Activated naive CD4-positive, alpha-beta T cell treated with anti-CD3 and anti-CD28 coated beads for 36 hours (primary cell): ENCODE measurements around the gene BLM. TPM values are rescaled to one million over a fixed set of nuclear protein-coding genes. Genes with fewer than 3 reads are reported as not detected.

Experiments
- CTCF ChIA-PET: fragments of 350-600 bp; sonication (Branson Sonifier 250); formaldehyde crosslinking; loops from one replicate; lab custom pipeline; 2021; ENCODE audit warnings: antibody characterized with exemption; lab: Charles Lee
- DNase-seq: peaks from one replicate; pipeline ENCODE4 v3.0.0-alpha.2; 2020
- H3K27ac Mint-ChIP-seq: one replicate; pipeline ENCODE4 v1.8.0; 2021; ENCODE audit warnings: mild to moderate bottlenecking, mixed read lengths
- H3K27me3 Mint-ChIP-seq: one replicate; pipeline ENCODE4 v1.8.0; 2021; ENCODE audit warnings: low read depth, mixed read lengths
- H3K36me3 Mint-ChIP-seq: one replicate; pipeline ENCODE4 v1.8.0; 2021; ENCODE audit warnings: low read depth, mixed read lengths
- H3K4me1 Mint-ChIP-seq: one replicate; pipeline ENCODE4 v1.8.0; 2021; ENCODE audit warnings: low read depth, mixed read lengths
- H3K4me3 Mint-ChIP-seq: one replicate; pipeline ENCODE4 v1.8.0; 2021; ENCODE audit warnings: mild to moderate bottlenecking, moderate library complexity, mixed read lengths
- H3K9me3 Mint-ChIP-seq: one replicate; pipeline ENCODE4 v1.8.0; 2021; ENCODE audit warnings: mixed read lengths
- intact Hi-C: fragments of 100-400 bp; cut with micrococcal nuclease; formaldehyde crosslinking; loops from one replicate; pipeline ENCODE4 v1.15.1; 2023
- total RNA-seq, 2 experiments: library from RNA; stranded (reverse); gene quantifications; one replicate each; pipeline ENCODE4 v1.2.3, GENCODE V29; 2021

Gene BLM
- total RNA-seq, 2 experiments from 2014 or later = 62.9 to 70.4 TPM

DNA sequence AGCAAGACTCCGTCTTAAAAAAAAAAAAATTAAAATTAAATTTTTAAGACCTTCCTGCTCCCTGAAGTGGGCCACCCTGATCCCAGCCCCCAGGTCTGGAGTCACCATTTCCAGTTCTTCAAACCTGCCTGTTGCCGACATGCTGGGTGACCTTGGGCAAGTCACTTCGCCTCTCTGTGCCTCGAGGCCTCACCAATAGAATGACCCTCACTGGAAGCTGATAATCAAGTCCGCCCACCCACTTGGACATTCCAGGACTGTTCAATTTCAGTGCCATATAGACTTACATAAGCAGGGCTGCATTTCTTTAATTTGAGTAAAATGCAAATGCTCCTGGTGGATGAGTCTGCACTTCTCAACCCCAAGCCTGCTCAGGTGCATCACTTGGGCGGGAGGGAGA lies 112.0 kb downstream of the BLM start:
- H3K36me3 Mint-ChIP-seq = peaks cover 22% of the 10 kb centered on the region
- no peaks in the 10 kb centered on the region for H3K9me3 Mint-ChIP-seq
- H3K27ac Mint-ChIP-seq = peak overlapping the region; percentile 100
- DNase-seq = no peak
- intact Hi-C loops = no loop called here
- H3K4me3 Mint-ChIP-seq = peak overlapping the region; percentile 62
- CTCF ChIA-PET = interaction anchor here (1.0 to 1.4 kb wide), 2 partner anchors 11 to 41 kb away, joined by 4 to 5 read pairs; no protein-coding TSS in a partner anchor
- no peaks in the 10 kb centered on the region for H3K27me3 Mint-ChIP-seq
- H3K4me1 Mint-ChIP-seq = peaks cover 46% of the 10 kb centered on the region

DNA sequence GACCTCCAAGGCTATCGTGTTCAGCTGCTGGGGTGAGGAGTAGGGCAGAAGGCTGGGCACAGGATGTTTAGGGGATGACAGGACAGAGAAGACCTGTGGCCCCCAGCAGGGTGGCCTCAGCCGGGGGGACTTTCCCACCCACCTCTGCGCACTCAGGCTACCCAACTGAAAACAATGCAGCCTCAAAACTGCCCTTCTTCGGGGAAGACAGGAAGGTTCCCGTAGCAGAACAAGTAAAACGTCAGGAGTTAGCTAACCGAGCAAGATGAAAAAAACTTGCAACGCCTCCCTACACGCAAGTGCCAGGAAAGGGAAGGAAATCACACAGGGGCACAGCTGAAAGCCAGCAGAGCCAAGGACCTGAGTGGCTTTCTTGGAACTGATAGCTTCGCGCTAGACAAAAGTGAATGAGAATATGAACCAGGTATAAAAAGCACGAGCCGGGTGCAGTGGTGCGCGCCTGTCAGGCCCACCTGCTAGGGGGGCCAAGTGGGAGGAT lies 112.8 kb downstream of the BLM start:
- intact Hi-C loops = loop anchor here (1.0 to 2.0 kb wide), 6 partner anchors 8 to 101 kb away; no protein-coding TSS in a partner anchor
- Mint-ChIP-seq H3K9me3 (no peaks in the 10 kb centered on the region), H3K4me1 (peaks cover 54% of the 10 kb centered on the region), H3K36me3 (peaks cover 22% of the 10 kb centered on the region), H3K4me3 (peak overlapping the region; percentile 62), H3K27ac (peak overlapping the region; percentile 100), H3K27me3 (no peaks in the 10 kb centered on the region)
- CTCF ChIA-PET = interaction anchor here (0.8 to 1.5 kb wide), 5 partner anchors 10 to 56 kb away, joined by 3 to 5 read pairs (median 4); no protein-coding TSS in a partner anchor
- peak; percentile 94 for DNase-seq

DNA sequence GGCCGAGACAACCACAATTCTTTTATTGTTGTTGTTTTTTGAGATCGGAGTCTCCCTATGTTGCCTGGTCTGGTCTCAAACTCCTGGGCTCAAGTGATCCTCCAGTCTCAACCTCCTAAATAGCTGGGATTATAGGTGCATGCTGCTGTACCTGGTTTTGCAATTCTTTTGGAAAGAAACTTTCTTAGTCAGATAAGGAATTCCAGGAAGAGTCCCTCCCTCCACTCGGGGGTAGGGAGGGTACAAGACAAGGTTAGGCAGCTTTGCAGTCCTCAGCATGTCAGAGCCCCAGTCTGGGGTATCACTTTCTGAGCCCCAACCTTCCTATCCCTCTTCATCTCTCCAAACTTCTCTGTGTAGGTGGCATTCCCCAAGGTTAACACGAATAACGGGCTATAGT lies 117.5 kb downstream of the BLM start:
- CTCF ChIA-PET = no interaction called here
- DNase-seq = no peak
- peaks cover 77% of the 10 kb centered on the region for H3K4me1 Mint-ChIP-seq
- H3K4me3 Mint-ChIP-seq = no peak overlapping the region
- H3K27me3 Mint-ChIP-seq = no peaks in the 10 kb centered on the region
- H3K36me3 Mint-ChIP-seq = peaks cover 20% of the 10 kb centered on the region
- no peaks in the 10 kb centered on the region for H3K9me3 Mint-ChIP-seq
- H3K27ac Mint-ChIP-seq = peak overlapping the region; percentile 97
- intact Hi-C loops = no loop called here

DNA sequence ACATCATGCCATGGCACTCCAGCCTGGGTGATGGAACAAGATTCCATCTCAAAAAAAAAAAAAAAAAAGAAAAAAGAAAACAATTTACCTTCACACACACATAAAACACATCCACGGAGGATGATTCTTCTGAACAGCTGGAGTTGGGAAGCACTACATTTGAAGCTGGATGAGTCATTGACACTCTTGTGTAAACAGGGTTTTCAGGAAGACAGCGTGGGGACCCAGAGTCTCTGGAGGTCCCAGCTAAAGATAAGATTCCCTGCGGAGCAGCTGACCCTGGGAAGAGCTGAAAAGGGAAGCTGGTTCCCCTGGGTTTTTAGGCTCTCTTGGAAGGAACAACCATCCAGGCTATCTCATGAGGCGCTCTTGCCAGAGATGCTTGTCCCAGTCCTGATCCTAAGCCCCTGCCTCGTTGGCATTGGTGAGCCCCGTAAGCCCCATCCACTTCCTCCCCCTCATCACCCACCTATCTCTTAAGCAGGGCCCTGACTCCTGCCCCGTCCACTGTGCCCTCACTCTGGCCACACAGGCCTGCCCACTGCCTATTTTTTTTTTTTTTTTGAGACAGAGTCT lies 119.2 kb downstream of the BLM start:
- CTCF ChIA-PET = interaction anchor here (1.1 kb wide), 1 partner anchor 37 kb away, joined by 3 read pairs; no protein-coding TSS in a partner anchor
- intact Hi-C loops = no loop called here
- H3K27ac Mint-ChIP-seq = peak overlapping the region; percentile 97

DNA sequence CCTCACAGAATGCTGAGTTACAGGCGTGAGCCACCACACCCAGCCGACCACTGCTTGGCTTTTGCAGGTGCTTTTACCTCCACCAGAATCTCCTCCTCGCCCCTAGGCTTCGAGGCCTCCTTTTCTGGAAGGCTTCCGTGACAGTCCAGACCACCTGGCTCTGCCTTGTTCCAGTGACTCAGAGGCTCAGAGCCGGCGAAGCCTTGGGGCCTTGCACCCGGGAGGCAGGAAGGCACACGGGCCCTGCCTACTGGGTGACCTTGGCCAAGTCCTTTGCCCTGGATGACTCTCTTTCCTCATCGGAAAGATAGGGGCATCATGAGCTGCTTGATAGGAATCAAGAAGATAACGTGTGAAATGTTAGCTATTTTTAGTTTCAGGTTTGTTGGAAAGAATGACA lies 119.9 kb downstream of the BLM start:
- intact Hi-C loops = no loop called here
- Mint-ChIP-seq H3K9me3 (no peaks in the 10 kb centered on the region), H3K36me3 (peaks cover 25% of the 10 kb centered on the region), H3K27me3 (no peaks in the 10 kb centered on the region), H3K4me3 (peak overlapping the region; percentile 84), H3K4me1 (peaks cover 73% of the 10 kb centered on the region), H3K27ac (peak overlapping the region; percentile 97)
- peak; percentile 77 for DNase-seq
- CTCF ChIA-PET = interaction anchor here (0.8 to 1.6 kb wide), 5 partner anchors 20 to 65 kb away, joined by 3 to 5 read pairs (median 3); no protein-coding TSS in a partner anchor

More for the DNA sequence above, 119.2 kb downstream of the BLM start:
- no peak for DNase-seq
- Mint-ChIP-seq H3K4me3 (peak overlapping the region; percentile 84), H3K4me1 (peaks cover 72% of the 10 kb centered on the region), H3K27me3 (no peaks in the 10 kb centered on the region), H3K36me3 (peaks cover 23% of the 10 kb centered on the region), H3K9me3 (no peaks in the 10 kb centered on the region)

DNA sequence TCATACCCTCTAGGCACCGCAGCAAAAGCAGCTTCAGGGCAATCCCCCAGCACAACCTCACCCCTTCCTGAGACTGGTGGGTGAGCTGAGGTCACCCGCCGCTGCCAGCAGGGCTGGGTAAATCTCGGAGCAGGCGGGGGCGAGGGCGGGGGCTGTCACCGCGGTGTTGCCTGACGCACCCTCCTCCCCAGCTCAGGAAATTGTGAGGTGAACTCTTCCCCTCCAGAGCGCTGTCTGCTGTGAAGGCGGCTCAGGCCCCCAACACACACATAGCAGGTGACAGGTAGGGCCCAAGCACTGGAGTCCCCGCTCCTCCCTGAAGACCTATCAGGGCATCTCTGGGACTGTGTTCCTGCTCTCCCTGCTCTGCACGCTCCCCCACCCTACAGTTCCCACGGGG lies 121.0 kb downstream of the BLM start:
- peak; percentile 97 for DNase-seq
- intact Hi-C loops = loop anchor here (1.0 kb wide), 4 partner anchors 8 to 31 kb away; no protein-coding TSS in a partner anchor
- CTCF ChIA-PET = interaction anchor here (0.8 to 1.6 kb wide), 5 partner anchors 21 to 64 kb away, joined by 3 to 7 read pairs (median 3); no protein-coding TSS in a partner anchor
- H3K27ac Mint-ChIP-seq = peak overlapping the region; percentile 97
- peak overlapping the region; percentile 84 for H3K4me3 Mint-ChIP-seq
- H3K4me1 Mint-ChIP-seq = peaks cover 66% of the 10 kb centered on the region
- H3K36me3 Mint-ChIP-seq = peaks cover 27% of the 10 kb centered on the region
- no peaks in the 10 kb centered on the region for H3K9me3 Mint-ChIP-seq
- no peaks in the 10 kb centered on the region for H3K27me3 Mint-ChIP-seq

DNA sequence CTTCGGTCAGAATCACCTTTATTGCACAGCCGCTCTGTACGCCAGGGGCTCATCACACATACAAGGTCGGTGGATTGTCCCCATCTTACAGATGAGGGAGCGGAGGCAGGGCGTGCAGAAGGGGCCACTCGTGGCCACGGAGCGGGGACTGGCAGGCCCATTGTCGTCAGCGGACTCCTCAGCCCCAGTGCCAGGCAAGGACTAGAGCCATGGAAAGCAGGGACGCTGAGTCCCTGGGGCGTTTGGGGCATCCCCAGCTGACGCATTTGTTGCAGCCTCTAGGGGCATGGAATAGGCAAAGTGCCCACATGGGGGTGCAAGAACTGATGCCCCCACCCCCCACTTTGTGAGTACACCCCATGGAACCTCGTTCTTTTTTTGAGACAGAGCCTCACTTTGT lies 121.4 kb downstream of the BLM start:
- Mint-ChIP-seq H3K27ac (peak overlapping the region; percentile 97), H3K4me1 (peaks cover 63% of the 10 kb centered on the region), H3K27me3 (no peaks in the 10 kb centered on the region), H3K9me3 (no peaks in the 10 kb centered on the region), H3K36me3 (peaks cover 25% of the 10 kb centered on the region), H3K4me3 (peak overlapping the region; percentile 84)
- CTCF ChIA-PET = interaction anchor here (1.1 to 1.8 kb wide), 3 partner anchors 22 to 94 kb away, joined by 5 to 8 read pairs (median 7); partner anchors contain the start of gene HDDC3
- DNase-seq = peak; percentile 76
- intact Hi-C loops = loop anchor here (1.0 kb wide), 4 partner anchors 8 to 31 kb away; no protein-coding TSS in a partner anchor

DNA sequence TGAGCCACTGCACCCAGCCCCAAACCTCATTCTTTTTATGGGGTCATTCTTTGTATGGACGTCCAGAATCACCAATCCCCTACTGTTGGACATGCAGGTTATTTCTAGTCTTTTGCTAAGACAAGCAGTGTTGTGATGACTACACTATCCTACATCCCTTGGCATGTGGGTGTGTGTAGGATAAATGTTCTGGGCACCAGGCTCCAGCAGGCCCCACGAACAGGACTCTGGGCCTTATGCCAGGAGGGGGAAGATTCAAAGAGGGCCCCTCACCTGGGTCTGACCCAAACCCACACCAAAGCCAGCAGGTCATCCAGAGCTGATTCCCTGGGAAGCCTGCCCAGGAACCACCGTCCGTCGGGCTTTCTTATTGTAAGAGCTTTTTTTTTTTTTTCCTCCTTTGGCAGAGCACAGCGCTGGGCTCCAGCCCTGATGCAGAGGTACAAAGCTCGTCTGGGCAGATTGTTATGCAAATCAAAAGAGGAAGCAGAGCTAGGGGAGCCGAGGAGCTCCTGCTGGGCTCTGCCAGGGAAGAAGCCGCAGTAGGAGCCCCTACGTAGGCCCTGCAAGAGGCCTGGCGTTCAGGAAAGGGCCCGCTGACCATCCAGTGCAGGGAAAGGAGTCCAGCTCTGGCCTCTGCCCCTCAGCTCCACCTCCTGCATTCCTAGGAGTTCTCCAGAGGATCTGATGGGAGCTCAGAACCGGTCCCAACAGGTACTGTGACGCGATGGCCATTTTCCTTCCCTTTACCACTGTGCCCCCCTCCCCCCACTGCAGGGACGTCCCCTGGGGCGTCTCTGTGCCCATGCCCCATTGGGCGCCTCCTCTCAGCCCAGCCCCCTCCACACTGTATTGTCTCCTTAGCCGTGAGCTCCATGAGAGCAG lies 122.3 kb downstream of the BLM start:
- CTCF ChIA-PET = interaction anchor here (0.8 to 1.8 kb wide), 5 partner anchors 9 to 245 kb away, joined by 3 to 8 read pairs (median 5); partner anchors contain the start of gene HDDC3
- H3K9me3 Mint-ChIP-seq = no peaks in the 10 kb centered on the region
- peak overlapping the region; percentile 97 for H3K27ac Mint-ChIP-seq
- peaks cover 27% of the 10 kb centered on the region for H3K36me3 Mint-ChIP-seq
- no peaks in the 10 kb centered on the region for H3K27me3 Mint-ChIP-seq
- DNase-seq = peak; percentile 86
- intact Hi-C loops = no loop called here
- H3K4me3 Mint-ChIP-seq = peak overlapping the region; percentile 84
- H3K4me1 Mint-ChIP-seq = peaks cover 60% of the 10 kb centered on the region

DNA sequence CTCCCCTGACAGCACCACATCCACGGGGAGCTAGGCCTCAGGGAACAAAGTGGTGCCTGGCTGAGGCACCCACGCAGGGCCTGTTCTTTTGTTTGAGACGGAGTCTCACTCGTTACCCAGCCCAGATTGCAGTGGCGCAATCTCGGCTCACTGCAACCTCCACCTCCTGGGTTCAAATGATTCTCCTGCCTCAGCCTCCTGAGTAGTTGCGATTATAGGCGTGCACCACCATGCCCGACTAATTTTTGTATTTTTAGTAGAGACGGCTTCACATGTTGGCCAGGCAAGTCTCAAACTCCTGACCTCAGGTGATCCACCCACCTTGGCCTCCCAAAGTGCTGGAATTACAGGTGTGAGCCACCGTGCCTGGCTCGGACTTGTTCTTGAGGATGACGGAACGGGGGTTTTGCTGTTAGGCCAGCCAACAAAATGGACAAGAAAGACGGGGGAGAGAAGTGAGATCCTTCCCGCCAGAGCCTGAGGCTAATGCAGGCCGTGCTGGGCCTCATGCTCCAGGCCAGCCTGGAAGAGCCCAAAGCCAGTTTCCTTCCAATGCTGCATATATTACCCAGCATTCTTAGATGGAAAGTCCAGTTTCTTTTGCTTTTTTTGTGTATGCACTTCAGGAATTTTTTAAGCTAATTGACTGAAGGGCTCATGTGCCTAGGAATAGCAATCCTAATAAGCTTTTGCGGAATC lies 123.2 kb downstream of the BLM start:
- no peaks in the 10 kb centered on the region for H3K9me3 Mint-ChIP-seq
- H3K36me3 Mint-ChIP-seq = peaks cover 27% of the 10 kb centered on the region
- H3K4me1 Mint-ChIP-seq = peaks cover 57% of the 10 kb centered on the region

DNA sequence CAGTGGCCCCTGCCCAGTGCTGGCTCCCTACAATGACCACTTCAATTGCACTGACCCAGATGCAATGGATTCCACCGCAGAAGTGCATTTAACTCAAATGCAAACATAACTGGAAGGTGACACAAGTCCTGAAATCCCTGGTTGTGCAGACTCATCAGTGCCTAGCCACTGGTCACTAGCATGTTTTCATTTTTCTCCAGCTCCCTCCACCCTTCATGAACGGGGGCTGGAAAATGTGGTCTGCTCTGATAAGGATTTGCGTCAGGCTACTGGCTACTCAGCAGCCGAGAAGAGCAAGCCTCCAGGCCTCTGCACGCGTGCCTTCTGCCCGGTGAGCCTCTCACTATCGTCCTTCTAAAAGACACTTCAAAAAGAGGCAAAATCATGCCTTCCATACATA lies 123.8 kb downstream of the BLM start:
- H3K36me3 Mint-ChIP-seq = peaks cover 28% of the 10 kb centered on the region
- H3K4me1 Mint-ChIP-seq = peaks cover 59% of the 10 kb centered on the region
- DNase-seq = no peak
- H3K4me3 Mint-ChIP-seq = peak overlapping the region; percentile 15
- intact Hi-C loops = no loop called here
- H3K9me3 Mint-ChIP-seq = no peaks in the 10 kb centered on the region
- H3K27ac Mint-ChIP-seq = peak overlapping the region; percentile 18
- no peaks in the 10 kb centered on the region for H3K27me3 Mint-ChIP-seq
- CTCF ChIA-PET = interaction anchor here (1.6 kb wide), 1 partner anchor 45 kb away, joined by 6 read pairs; no protein-coding TSS in a partner anchor

More for the DNA sequence above, 123.2 kb downstream of the BLM start:
- peak overlapping the region; percentile 84 for H3K4me3 Mint-ChIP-seq
- CTCF ChIA-PET = interaction anchor here (1.0 to 1.8 kb wide), 4 partner anchors 10 to 246 kb away, joined by 3 to 8 read pairs (median 4); partner anchors contain the start of gene HDDC3
- peak overlapping the region; percentile 97 for H3K27ac Mint-ChIP-seq
- DNase-seq = no peak
- no peaks in the 10 kb centered on the region for H3K27me3 Mint-ChIP-seq
- intact Hi-C loops = no loop called here

DNA sequence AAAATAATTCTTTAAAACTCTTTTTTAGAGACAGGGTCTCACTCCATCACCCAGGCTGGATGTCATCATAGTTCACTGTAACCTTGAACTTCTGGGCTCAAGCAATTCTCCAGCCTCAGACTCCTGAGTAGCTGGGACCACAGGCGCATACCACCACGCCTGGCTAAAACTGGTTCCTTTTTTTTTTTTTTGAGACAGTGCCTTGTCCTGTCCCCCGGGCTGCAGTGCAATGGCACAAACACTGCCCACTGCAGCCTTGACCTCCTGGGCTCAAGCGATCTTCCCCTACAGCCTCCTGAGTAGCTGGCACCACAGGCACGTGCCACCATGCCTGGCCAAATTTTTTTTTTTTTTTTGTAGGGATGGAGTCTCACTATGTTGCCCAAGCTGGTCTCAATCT lies 127.5 kb downstream of the BLM start:
- DNase-seq = no peak
- intact Hi-C loops = no loop called here
- CTCF ChIA-PET = interaction anchor here (1.1 kb wide), 1 partner anchor 12 kb away, joined by 3 read pairs; no protein-coding TSS in a partner anchor
- peaks cover 33% of the 10 kb centered on the region for H3K4me1 Mint-ChIP-seq
- peaks cover 23% of the 10 kb centered on the region for H3K36me3 Mint-ChIP-seq
- H3K4me3 Mint-ChIP-seq = no peak overlapping the region
- H3K27ac Mint-ChIP-seq = peak overlapping the region; percentile 74
- no peaks in the 10 kb centered on the region for H3K9me3 Mint-ChIP-seq
- H3K27me3 Mint-ChIP-seq = no peaks in the 10 kb centered on the region
